ENCODE data around the gene PIK3C2B. TPM values are rescaled to one million over a fixed set of nuclear protein-coding genes. Genes with fewer than 3 reads are reported as not detected.

Gene PIK3C2B
- total RNA-seq, 1 experiment from 2014 or later: 17.4 TPM

DNA sequence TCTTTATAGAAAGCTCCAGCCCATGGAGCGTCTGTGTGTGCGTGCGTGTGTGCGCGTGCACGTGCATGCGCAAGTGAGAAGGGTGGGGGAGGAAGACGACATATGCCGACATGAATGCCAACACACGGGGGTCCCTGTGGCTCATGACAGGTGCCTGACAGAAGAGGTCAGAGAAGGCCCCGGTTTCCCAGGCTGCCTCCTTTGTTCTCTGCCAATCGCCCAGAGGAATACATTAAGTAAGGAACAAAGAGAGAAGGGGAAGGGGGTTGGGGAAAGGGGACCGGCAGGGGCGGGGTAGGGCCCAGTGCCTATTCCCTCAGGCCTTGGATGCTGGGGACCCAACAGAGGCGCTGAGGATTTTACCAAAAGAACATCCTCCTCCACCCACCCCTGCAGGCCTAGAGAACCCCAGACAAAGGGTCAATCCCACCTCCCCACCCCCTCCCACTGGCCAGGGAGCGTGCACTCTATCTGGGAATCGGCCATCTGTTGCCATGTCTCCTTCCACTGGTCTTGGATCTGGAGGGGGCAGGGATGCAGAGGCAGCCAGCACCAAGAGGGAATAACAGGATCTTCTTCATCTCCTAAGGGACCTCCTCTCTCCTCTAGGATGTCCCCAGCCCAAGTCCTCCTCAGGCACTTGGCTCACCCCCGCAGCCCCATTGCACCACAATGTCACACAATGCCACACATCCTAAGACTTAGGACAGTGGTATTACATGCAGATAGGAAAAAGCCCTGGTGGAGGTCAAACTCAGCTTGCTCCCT, 39.4 kb downstream of the PIK3C2B start:
- Histone ChIP-seq H3K4me1 (ENCODE audit: control insufficient read depth in 1 of 2, insufficient read depth in 2 of 2, low read length in 2 of 2) (peaks cover 3 to 11% of the 10 kb centered on the region in 2 experiments; a peak in 3 of 4 replicates), H3K9ac (ENCODE audit: low read length) (no peak overlapping the region), H3K79me2 (ENCODE audit: insufficient read depth, low read length) (no peaks in the 10 kb centered on the region), H3K4me3 (replicated peaks in 1 of 2; ENCODE audit: low read depth in 1 of 2, low read length in 2 of 2) (no peak overlapping the region), H3K27me3 (ENCODE audit: insufficient read depth, low read length) (no peaks in the 10 kb centered on the region), H3K4me2 (ENCODE audit: low read length) (no peak overlapping the region), H4K20me1 (ENCODE audit: insufficient read depth) (no peaks in the 10 kb centered on the region), H3K9me3 (ENCODE audit: control insufficient read depth in 1 of 2, insufficient read depth in 1 of 2, low read depth in 1 of 2, low read length in 2 of 2) (no peaks in the 10 kb centered on the region), H3K36me3 (ENCODE audit: control insufficient read depth in 1 of 2, insufficient read depth in 2 of 2, low read length in 2 of 2) (no peaks in the 10 kb centered on the region; a peak in 1 of 4 replicates), H2AFZ (ENCODE audit: low read depth, low read length, poor library complexity, severe bottlenecking) (no peak overlapping the region), H3K27ac (ENCODE audit: low read depth, low read length) (no peak overlapping the region), H3K9me2 (ENCODE audit: insufficient read depth) (no peaks in the 10 kb centered on the region)
- RAD21 ChIA-PET (ENCODE audit: low non-redundant PET in 1 of 2, low total read pairs in 2 of 2, uncharacterized antibody in 2 of 2, unreplicated experiment in 2 of 2): no interaction called here
- TF ChIP-seq ZNF274 (IDR thresholded peaks at IDR 0.05; ENCODE audit: low read depth, low read length): no peak
- TF ChIP-seq EZH2 (IDR thresholded peaks at IDR 0.05): no peak
- TF ChIP-seq, protein P1, sequence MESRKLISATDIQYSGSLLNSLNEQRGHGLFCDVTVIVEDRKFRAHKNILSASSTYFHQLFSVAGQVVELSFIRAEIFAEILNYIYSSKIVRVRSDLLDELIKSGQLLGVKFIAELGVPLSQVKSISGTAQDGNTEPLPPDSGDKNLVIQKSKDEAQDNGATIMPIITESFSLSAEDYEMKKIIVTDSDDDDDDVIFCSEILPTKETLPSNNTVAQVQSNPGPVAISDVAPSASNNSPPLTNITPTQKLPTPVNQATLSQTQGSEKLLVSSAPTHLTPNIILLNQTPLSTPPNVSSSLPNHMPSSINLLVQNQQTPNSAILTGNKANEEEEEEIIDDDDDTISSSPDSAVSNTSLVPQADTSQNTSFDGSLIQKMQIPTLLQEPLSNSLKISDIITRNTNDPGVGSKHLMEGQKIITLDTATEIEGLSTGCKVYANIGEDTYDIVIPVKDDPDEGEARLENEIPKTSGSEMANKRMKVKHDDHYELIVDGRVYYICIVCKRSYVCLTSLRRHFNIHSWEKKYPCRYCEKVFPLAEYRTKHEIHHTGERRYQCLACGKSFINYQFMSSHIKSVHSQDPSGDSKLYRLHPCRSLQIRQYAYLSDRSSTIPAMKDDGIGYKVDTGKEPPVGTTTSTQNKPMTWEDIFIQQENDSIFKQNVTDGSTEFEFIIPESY (IDR thresholded peaks at IDR 0.05; ENCODE audit: extremely low read depth, insufficient replicate concordance, low read length): no peak
- TF ChIP-seq, protein P2, sequence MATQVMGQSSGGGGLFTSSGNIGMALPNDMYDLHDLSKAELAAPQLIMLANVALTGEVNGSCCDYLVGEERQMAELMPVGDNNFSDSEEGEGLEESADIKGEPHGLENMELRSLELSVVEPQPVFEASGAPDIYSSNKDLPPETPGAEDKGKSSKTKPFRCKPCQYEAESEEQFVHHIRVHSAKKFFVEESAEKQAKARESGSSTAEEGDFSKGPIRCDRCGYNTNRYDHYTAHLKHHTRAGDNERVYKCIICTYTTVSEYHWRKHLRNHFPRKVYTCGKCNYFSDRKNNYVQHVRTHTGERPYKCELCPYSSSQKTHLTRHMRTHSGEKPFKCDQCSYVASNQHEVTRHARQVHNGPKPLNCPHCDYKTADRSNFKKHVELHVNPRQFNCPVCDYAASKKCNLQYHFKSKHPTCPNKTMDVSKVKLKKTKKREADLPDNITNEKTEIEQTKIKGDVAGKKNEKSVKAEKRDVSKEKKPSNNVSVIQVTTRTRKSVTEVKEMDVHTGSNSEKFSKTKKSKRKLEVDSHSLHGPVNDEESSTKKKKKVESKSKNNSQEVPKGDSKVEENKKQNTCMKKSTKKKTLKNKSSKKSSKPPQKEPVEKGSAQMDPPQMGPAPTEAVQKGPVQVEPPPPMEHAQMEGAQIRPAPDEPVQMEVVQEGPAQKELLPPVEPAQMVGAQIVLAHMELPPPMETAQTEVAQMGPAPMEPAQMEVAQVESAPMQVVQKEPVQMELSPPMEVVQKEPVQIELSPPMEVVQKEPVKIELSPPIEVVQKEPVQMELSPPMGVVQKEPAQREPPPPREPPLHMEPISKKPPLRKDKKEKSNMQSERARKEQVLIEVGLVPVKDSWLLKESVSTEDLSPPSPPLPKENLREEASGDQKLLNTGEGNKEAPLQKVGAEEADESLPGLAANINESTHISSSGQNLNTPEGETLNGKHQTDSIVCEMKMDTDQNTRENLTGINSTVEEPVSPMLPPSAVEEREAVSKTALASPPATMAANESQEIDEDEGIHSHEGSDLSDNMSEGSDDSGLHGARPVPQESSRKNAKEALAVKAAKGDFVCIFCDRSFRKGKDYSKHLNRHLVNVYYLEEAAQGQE (IDR thresholded peaks at IDR 0.05; ENCODE audit: low read depth): no peak
- no peak for TF ChIP-seq EZH2phosphoT487 (IDR thresholded peaks at IDR 0.05; ENCODE audit: borderline replicate concordance)
- TF ChIP-seq SIN3A (IDR thresholded peaks at IDR 0.05; ENCODE audit: low read depth): no peak
- TF ChIP-seq, protein P3, sequence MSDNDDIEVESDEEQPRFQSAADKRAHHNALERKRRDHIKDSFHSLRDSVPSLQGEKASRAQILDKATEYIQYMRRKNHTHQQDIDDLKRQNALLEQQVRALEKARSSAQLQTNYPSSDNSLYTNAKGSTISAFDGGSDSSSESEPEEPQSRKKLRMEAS (IDR thresholded peaks at IDR 0.05): no peak
- TF ChIP-seq CEBPB (IDR thresholded peaks at IDR 0.05; ENCODE audit: low read depth): no peak
- TF ChIP-seq SRF (IDR thresholded peaks at IDR 0.05; ENCODE audit: low read depth): no peak
- TF ChIP-seq TCF7L2 (IDR thresholded peaks at IDR 0.05; ENCODE audit: borderline replicate concordance, extremely low read depth, insufficient read depth, insufficient read length): no peak
- no peak for TF ChIP-seq SP1 (IDR thresholded peaks at IDR 0.05; ENCODE audit: low read depth)
- no peak for TF ChIP-seq POLR2AphosphoS5 (IDR thresholded peaks at IDR 0.05; ENCODE audit: low read depth, low read length)
- TF ChIP-seq, protein P4, sequence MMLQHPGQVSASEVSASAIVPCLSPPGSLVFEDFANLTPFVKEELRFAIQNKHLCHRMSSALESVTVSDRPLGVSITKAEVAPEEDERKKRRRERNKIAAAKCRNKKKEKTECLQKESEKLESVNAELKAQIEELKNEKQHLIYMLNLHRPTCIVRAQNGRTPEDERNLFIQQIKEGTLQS (IDR thresholded peaks at IDR 0.05): no peak
- no peak for TF ChIP-seq POLR2A (IDR thresholded peaks at IDR 0.05; ENCODE audit: borderline replicate concordance, extremely low read depth, insufficient read depth, insufficient read length)
- no peak for TF ChIP-seq ELF1 (IDR thresholded peaks at IDR 0.05; ENCODE audit: borderline replicate concordance, low read depth)
- TF ChIP-seq RAD21 (IDR thresholded peaks at IDR 0.05; ENCODE audit: low read depth): no peak
- no peak for TF ChIP-seq CBX3 (IDR thresholded peaks at IDR 0.05; ENCODE audit: low read depth)
- TF ChIP-seq, protein P5, sequence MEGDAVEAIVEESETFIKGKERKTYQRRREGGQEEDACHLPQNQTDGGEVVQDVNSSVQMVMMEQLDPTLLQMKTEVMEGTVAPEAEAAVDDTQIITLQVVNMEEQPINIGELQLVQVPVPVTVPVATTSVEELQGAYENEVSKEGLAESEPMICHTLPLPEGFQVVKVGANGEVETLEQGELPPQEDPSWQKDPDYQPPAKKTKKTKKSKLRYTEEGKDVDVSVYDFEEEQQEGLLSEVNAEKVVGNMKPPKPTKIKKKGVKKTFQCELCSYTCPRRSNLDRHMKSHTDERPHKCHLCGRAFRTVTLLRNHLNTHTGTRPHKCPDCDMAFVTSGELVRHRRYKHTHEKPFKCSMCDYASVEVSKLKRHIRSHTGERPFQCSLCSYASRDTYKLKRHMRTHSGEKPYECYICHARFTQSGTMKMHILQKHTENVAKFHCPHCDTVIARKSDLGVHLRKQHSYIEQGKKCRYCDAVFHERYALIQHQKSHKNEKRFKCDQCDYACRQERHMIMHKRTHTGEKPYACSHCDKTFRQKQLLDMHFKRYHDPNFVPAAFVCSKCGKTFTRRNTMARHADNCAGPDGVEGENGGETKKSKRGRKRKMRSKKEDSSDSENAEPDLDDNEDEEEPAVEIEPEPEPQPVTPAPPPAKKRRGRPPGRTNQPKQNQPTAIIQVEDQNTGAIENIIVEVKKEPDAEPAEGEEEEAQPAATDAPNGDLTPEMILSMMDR (IDR thresholded peaks at IDR 0.05 in 2 of 3, conservative IDR thresholded peaks at IDR 0.05 in 1 of 3; ENCODE audit: borderline replicate concordance in 1 of 3, insufficient read depth in 1 of 3, low read depth in 2 of 3, low read length in 2 of 3): no peak
- TF ChIP-seq JUND (IDR thresholded peaks at IDR 0.05): no peak
- no peak for TF ChIP-seq FOSL1 (IDR thresholded peaks at IDR 0.05; ENCODE audit: low read depth)
- BruUV-seq (replicated peaks): no TSS peak
- ATAC-seq (no peak), DNase-seq (ENCODE audit: low read depth, low spot score) (no peak)
- intact Hi-C loops (cut with micrococcal nuclease): no loop called here
- CTCF ChIA-PET: no interaction called here
- POLR2A ChIA-PET: no interaction called here
